CD1c-positive myeloid dendritic cell (primary cell): ENCODE measurements around the gene IQSEC1.

Experiments used
- DNase-seq: peaks from one replicate; pipeline ENCODE4 v3.0.0-alpha.2; 2016; ENCODE audit errors: extremely low spot score

The IQSEC1 gene

DNA sequence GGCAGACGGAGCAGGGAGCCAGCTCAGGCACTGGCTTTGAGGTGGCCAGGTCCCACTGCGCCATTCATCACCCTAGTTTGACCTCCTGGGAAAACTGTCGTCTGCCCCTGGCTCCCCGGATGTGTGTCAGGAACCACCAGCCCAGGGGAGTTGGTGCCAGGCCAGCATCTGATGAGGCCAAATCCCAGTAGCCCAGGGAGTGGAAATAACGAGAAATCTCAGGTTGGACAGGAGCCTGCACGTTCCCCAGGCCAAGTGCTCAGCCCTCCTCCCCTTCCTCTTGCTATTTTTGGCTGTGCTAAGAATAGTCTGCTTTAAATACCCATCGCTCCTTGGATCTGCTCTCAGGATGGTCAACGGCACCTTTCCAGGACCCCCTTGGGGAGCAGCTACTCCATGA lies 138.8 kb downstream of the IQSEC1 start:
- DNase-seq: no peak

- no peak for DNase-seq
Measured at GRCh38 chr3:12933901-12934300, 139.3 kb downstream of the IQSEC1 start.

- DNase-seq: no peak
Measured at GRCh38 chr3:12932754-12933153, 140.5 kb downstream of the IQSEC1 start.

DNA sequence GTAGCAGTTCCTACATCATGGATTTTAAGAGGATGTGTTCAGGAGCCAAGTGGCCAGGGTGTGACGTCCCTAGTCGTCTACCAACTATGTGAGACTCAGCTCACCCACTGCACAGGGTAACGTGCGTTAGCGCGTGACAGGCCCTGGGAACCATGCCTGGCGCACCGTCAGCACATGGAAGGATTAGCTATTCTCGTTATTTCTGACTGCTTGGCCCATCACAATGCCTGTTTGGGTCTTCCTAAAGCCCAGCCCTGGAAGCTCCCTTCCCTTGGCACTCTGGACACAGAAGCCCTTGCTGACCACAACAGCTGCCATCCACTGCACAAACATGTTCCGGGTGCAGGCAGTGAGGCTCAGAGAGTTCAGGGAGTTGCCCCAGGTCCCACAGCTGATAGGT lies 140.9 kb downstream of the IQSEC1 start:
- no peak for DNase-seq

GRCh38 chr3:12931273-12931905 lies 141.8 kb downstream of the IQSEC1 start:
- DNase-seq: no peak

GRCh38 chr3:12929801-12930200 lies 143.4 kb downstream of the IQSEC1 start:
- DNase-seq: no peak

- no peak for DNase-seq
Measured at GRCh38 chr3:12926660-12927059, 146.6 kb downstream of the IQSEC1 start.

GRCh38 chr3:12925648-12926047 lies 147.6 kb downstream of the IQSEC1 start:
- DNase-seq: no peak

GRCh38 chr3:12924437-12924836 lies 148.8 kb downstream of the IQSEC1 start:
- DNase-seq: no peak

DNA sequence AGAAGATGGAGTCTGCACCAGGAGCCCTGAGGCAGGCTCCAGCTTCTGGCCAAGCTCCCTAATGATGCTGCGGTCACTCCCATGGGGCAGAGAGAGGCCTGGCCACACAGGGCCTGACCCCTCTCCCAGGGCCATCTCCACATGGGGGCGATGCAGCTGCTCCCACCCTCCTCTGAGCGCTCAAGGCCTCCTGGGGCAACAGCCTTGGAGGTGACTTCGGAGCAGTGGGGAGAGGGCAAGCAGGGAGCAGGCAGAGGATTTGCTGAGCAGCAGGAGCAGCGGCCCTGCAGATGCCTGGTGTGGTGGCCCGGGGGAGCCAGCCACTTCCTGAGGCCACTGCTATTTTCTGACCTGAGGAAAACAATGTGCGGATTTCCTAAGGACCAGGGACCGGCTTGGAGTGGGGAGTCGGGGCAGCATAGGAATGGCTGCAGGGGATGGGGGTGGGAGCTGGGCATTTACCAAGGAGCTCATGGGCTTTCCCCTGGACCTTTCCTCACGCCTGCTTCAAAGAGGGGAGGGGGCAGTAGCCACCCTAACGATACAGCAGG lies 150.3 kb downstream of the IQSEC1 start:
- DNase-seq: no peak

DNA sequence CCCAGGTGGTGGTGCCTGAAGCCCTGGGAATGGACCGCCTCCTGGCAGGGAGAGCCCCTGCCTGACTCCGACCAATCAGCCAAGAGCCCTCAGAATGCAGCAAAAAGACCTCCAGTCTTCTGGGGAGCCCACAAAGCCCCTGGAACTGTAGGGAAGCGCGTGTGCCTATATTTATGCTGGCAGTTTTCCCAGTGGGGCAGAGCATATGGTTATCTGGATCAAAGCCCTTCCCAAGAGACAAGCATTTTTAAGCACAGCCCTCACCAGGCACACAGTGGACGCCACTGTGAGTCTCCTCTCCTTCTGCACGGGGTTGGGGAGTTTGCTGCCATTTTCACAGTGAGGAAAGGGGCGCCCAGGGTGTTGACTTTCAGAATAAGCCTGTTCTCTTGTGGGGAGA lies 150.9 kb downstream of the IQSEC1 start:
- no peak for DNase-seq

- DNase-seq: no peak
Measured at GRCh38 chr3:12921736-12922135, 151.5 kb downstream of the IQSEC1 start.

DNA sequence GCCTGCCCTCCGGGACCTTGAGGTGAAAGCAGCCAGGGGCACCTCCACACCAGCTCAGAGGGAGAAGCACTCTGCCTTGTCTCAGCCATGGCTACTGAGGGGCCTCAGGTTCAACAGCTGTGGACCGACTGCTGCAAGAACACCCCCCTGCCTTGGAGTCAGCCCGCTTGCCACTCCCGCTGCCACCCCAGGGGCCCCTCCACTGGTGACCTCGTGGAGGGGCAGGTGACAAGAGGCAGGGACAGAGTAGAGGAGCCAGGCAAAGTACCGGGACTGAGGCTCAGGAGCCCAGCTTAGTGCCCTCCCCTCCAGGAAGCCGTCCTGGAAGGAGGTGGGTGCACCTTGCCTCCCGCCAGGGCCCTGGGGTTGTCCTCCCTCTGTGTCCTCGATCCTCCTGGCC lies 152.3 kb downstream of the IQSEC1 start:
- DNase-seq: no peak

DNA sequence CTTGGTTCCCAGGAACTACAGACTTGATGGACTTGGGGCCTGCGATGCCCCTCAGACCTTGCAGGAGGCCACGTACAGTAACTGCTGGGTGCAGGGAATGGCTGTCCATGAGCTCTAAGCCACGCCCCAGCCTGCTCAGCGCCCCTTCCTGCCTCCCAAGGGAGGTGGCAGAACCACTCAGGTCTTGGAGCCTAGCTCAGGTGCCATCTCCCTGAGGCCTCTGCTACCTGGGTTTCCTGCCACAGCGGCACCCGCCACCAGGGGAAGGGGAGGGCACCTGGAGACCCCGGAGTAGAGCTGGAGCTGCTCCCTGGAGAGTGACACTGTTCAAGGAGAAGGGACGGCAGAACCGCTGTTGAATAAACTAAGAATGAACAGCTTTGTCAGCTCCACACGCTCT lies 154.0 kb downstream of the IQSEC1 start:
- no peak for DNase-seq

DNA sequence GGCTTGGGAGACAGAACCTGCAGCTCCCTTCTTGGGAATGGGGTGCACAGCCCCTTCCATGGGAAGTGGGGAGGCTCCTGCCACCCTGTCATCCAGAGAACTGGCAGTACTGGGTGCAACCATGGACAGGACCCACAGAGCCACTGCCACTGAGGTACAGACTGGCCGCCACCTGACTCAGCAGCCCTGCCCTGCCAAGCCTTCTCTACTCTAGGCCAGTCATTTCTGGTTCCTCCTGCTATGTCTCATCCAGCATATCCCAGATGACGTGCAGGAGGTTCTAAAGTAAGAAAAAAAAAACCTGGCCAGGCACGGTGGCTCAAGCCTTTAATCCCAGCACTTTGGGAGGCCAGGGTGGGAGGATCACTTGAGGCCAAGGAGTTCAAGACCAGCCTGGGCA lies 155.0 kb downstream of the IQSEC1 start:
- no peak for DNase-seq

DNA sequence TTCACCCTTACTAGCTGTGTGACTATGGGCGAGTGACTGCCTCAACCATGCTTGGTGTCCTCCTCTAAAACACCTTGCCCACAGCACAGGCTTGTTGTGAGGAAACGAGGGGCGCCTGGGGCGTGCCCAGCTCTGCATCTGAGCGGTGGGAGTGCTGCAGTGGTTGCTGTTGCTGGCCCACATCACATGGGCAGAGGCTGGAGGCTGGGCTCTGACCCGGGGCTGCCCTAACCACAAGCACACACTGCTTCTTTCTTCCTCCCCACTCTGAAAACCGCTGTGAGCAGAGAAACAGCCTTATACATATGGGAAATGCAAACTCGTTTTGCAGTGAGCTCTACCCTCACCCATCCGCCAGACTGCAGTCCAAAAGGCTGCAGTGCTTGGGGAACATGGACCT lies 157.1 kb downstream of the IQSEC1 start:
- DNase-seq: no peak

- DNase-seq: no peak
Measured at GRCh38 chr3:12914088-12914487, 159.1 kb downstream of the IQSEC1 start.

GRCh38 chr3:12911881-12912415 lies 161.3 kb downstream of the IQSEC1 start:
- DNase-seq: no peak

GRCh38 chr3:12910356-12911099 lies 162.7 kb downstream of the IQSEC1 start:
- no peak for DNase-seq

DNA sequence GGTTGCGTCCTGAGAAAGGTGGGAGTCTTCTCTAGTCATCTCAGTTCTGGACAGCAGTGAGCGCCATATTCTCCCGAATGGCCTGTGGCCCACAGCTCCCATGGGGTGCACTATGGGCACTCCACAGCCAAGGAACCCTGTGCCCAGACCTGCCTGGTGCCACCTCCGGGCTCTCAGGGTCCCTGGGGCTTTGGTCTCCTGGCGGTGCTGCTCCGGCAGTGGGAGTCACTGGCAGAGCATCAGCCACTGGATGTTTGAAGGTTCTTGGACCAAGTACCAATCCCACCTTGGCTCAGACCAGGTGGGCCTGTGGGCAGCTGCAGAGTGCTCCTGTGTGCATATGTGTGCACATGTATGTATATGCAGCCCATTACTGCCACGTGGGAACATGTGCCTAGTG lies 163.5 kb downstream of the IQSEC1 start:
- no peak for DNase-seq

DNA sequence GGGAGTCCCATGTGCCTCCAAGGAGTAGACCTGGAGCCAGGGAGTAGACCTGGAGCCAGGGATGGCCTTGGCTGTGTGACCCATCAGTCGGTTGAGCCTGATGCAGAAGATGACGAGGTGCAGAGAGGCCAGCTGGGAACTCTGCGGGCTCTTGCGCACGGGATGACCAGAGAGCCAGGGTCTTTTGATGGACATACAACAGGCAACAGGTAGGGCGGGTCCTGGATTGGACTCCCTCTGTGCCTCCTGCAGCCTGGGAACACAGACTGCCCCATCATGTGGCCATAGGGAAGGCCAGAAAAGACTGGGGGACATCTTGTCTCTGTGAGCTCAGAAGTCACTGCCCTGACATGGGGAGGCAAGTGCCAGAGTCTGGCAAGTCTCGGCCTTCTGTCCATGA lies 164.4 kb downstream of the IQSEC1 start:
- no peak for DNase-seq

GRCh38 chr3:12908136-12908730 lies 165.0 kb downstream of the IQSEC1 start:
- DNase-seq: no peak

DNA sequence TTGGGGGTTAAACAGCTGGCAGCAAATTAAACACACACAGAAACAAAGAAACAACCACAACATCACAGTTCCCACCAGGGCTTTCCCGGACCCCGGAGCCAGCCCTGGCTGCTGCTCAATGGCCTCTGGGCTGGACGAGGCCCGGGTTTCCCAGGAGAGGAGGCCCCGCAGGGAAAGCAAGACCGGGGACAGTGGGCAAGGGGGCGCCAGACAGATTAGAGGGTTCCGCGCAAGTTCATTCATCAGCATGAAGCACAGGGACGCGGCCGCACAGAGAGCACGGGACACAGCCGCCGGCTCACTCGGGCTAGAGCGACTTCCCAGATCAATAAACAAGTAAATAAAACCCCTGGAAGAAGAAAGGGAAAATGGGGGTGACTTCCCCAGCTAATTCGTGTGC lies 165.5 kb downstream of the IQSEC1 start:
- DNase-seq: no peak
